Measurements from ENCODE around the gene DGKG.

The DGKG gene

GRCh38 chr3:186219211-186219638 lies 142.8 kb downstream of the DGKG start:
- Histone ChIP-seq H3K27me3 (ENCODE audit: insufficient read depth, low read length) (no peaks in the 10 kb centered on the region), H3K9ac (ENCODE audit: low read depth, low read length) (no peak overlapping the region), H3K36me3 (ENCODE audit: insufficient read depth, low read length) (no peaks in the 10 kb centered on the region), H3K4me1 (ENCODE audit: insufficient read depth, low read length) (no peaks in the 10 kb centered on the region), H3K4me3 (ENCODE audit: low read length) (no peak overlapping the region), H3K27ac (ENCODE audit: low read depth, low read length) (no peak overlapping the region), H3K9me3 (ENCODE audit: insufficient read depth, low read depth, low read length) (no peaks in the 10 kb centered on the region)
- WGBS, result 93% methylated on average over 7 of the region's 7 CpGs

GRCh38 chr3:186218421-186218820 lies 143.6 kb downstream of the DGKG start:
- no peak overlapping the region for H3K9ac ChIP-seq (ENCODE audit: low read depth, low read length)
- no peaks in the 10 kb centered on the region for H3K27me3 ChIP-seq (ENCODE audit: insufficient read depth, low read length)
- no peaks in the 10 kb centered on the region for H3K9me3 ChIP-seq (ENCODE audit: insufficient read depth, low read depth, low read length)
- H3K4me3 ChIP-seq (ENCODE audit: low read length), result no peak overlapping the region
- H3K27ac ChIP-seq (ENCODE audit: low read depth, low read length), result no peak overlapping the region
- H3K4me1 ChIP-seq (ENCODE audit: insufficient read depth, low read length), result no peaks in the 10 kb centered on the region
- 89% methylated on average over 8 of the region's 8 CpGs for WGBS
- no peaks in the 10 kb centered on the region for H3K36me3 ChIP-seq (ENCODE audit: insufficient read depth, low read length)

GRCh38 chr3:186217820-186218164 lies 144.2 kb downstream of the DGKG start:
- H3K4me3 ChIP-seq (ENCODE audit: low read length), result no peak overlapping the region
- 100% methylated on average over 1 of the region's 1 CpG for WGBS
- no peaks in the 10 kb centered on the region for H3K9me3 ChIP-seq (ENCODE audit: insufficient read depth, low read depth, low read length)
- no peaks in the 10 kb centered on the region for H3K36me3 ChIP-seq (ENCODE audit: insufficient read depth, low read length)
- no peak overlapping the region for H3K9ac ChIP-seq (ENCODE audit: low read depth, low read length)
- H3K27me3 ChIP-seq (ENCODE audit: insufficient read depth, low read length), result no peaks in the 10 kb centered on the region
- no peaks in the 10 kb centered on the region for H3K4me1 ChIP-seq (ENCODE audit: insufficient read depth, low read length)
- H3K27ac ChIP-seq (ENCODE audit: low read depth, low read length), result no peak overlapping the region

- H3K9ac ChIP-seq (ENCODE audit: low read depth, low read length), result no peak overlapping the region
- no peaks in the 10 kb centered on the region for H3K9me3 ChIP-seq (ENCODE audit: insufficient read depth, low read depth, low read length)
- H3K27me3 ChIP-seq (ENCODE audit: insufficient read depth, low read length), result no peaks in the 10 kb centered on the region
- WGBS, result 90% methylated on average over 4 of the region's 4 CpGs
- H3K36me3 ChIP-seq (ENCODE audit: insufficient read depth, low read length), result no peaks in the 10 kb centered on the region
- H3K4me3 ChIP-seq (ENCODE audit: low read length), result no peak overlapping the region
- no peaks in the 10 kb centered on the region for H3K4me1 ChIP-seq (ENCODE audit: insufficient read depth, low read length)
- H3K27ac ChIP-seq (ENCODE audit: low read depth, low read length), result no peak overlapping the region
Measured at GRCh38 chr3:186216900-186217819, 144.9 kb downstream of the DGKG start.

- H3K9me3 ChIP-seq (ENCODE audit: insufficient read depth, low read depth, low read length), result no peaks in the 10 kb centered on the region
- no peak overlapping the region for H3K4me3 ChIP-seq (ENCODE audit: low read length)
- no peaks in the 10 kb centered on the region for H3K36me3 ChIP-seq (ENCODE audit: insufficient read depth, low read length)
- 100% methylated on average over 2 of the region's 2 CpGs for WGBS
- H3K4me1 ChIP-seq (ENCODE audit: insufficient read depth, low read length), result peaks cover 11% of the 10 kb centered on the region
- no peaks in the 10 kb centered on the region for H3K27me3 ChIP-seq (ENCODE audit: insufficient read depth, low read length)
- H3K9ac ChIP-seq (ENCODE audit: low read depth, low read length), result no peak overlapping the region
- no peak overlapping the region for H3K27ac ChIP-seq (ENCODE audit: low read depth, low read length)
Measured at GRCh38 chr3:186214670-186215069, 147.4 kb downstream of the DGKG start.

GRCh38 chr3:186213946-186214345 lies 148.1 kb downstream of the DGKG start:
- Histone ChIP-seq H3K27me3 (ENCODE audit: insufficient read depth, low read length) (no peaks in the 10 kb centered on the region), H3K4me1 (ENCODE audit: insufficient read depth, low read length) (peaks cover 11% of the 10 kb centered on the region), H3K9me3 (ENCODE audit: insufficient read depth, low read depth, low read length) (no peaks in the 10 kb centered on the region), H3K9ac (ENCODE audit: low read depth, low read length) (no peak overlapping the region), H3K27ac (ENCODE audit: low read depth, low read length) (no peak overlapping the region), H3K4me3 (ENCODE audit: low read length) (no peak overlapping the region), H3K36me3 (ENCODE audit: insufficient read depth, low read length) (no peaks in the 10 kb centered on the region)
- WGBS, result 92% methylated on average over 4 of the region's 4 CpGs

- no peak overlapping the region for H3K4me3 ChIP-seq (ENCODE audit: low read length)
- WGBS, result 92% methylated on average over 2 of the region's 3 CpGs
- peaks cover 14% of the 10 kb centered on the region for H3K4me1 ChIP-seq (ENCODE audit: insufficient read depth, low read length)
- no peaks in the 10 kb centered on the region for H3K36me3 ChIP-seq (ENCODE audit: insufficient read depth, low read length)
- no peak overlapping the region for H3K9ac ChIP-seq (ENCODE audit: low read depth, low read length)
- no peak overlapping the region for H3K27ac ChIP-seq (ENCODE audit: low read depth, low read length)
- no peaks in the 10 kb centered on the region for H3K9me3 ChIP-seq (ENCODE audit: insufficient read depth, low read depth, low read length)
- no peaks in the 10 kb centered on the region for H3K27me3 ChIP-seq (ENCODE audit: insufficient read depth, low read length)
Measured at GRCh38 chr3:186212611-186213010, 149.4 kb downstream of the DGKG start.

- Histone ChIP-seq H3K9me3 (ENCODE audit: insufficient read depth, low read depth, low read length) (no peaks in the 10 kb centered on the region), H3K27me3 (ENCODE audit: insufficient read depth, low read length) (no peaks in the 10 kb centered on the region), H3K4me3 (ENCODE audit: low read length) (no peak overlapping the region), H3K4me1 (ENCODE audit: insufficient read depth, low read length) (peaks cover 14% of the 10 kb centered on the region), H3K27ac (ENCODE audit: low read depth, low read length) (no peak overlapping the region), H3K36me3 (ENCODE audit: insufficient read depth, low read length) (no peaks in the 10 kb centered on the region), H3K9ac (ENCODE audit: low read depth, low read length) (no peak overlapping the region)
- WGBS, result 94% methylated on average over 9 of the region's 9 CpGs
Measured at GRCh38 chr3:186210852-186211500, 151.1 kb downstream of the DGKG start.

GRCh38 chr3:186209810-186210752 lies 152.0 kb downstream of the DGKG start:
- H3K27me3 ChIP-seq (ENCODE audit: insufficient read depth, low read length), result no peaks in the 10 kb centered on the region
- H3K4me3 ChIP-seq (ENCODE audit: low read length), result no peak overlapping the region
- no peak overlapping the region for H3K27ac ChIP-seq (ENCODE audit: low read depth, low read length)

GRCh38 chr3:186208296-186208989 lies 153.6 kb downstream of the DGKG start:
- Histone ChIP-seq H3K27ac (ENCODE audit: low read depth, low read length) (no peak overlapping the region), H3K9ac (ENCODE audit: low read depth, low read length) (no peak overlapping the region), H3K4me1 (ENCODE audit: insufficient read depth, low read length) (peaks cover 14% of the 10 kb centered on the region), H3K9me3 (ENCODE audit: insufficient read depth, low read depth, low read length) (no peaks in the 10 kb centered on the region), H3K27me3 (ENCODE audit: insufficient read depth, low read length) (peaks cover 1% of the 10 kb centered on the region; the same call in 1 of the 2 replicates), H3K4me3 (ENCODE audit: low read length) (no peak overlapping the region), H3K36me3 (ENCODE audit: insufficient read depth, low read length) (no peaks in the 10 kb centered on the region)
- WGBS, result 90% methylated on average over 8 of the region's 8 CpGs

More at GRCh38 chr3:186209810-186210752, 152.0 kb downstream of the DGKG start:
- Histone ChIP-seq H3K9me3 (ENCODE audit: insufficient read depth, low read depth, low read length) (no peaks in the 10 kb centered on the region), H3K4me1 (ENCODE audit: insufficient read depth, low read length) (peaks cover 14% of the 10 kb centered on the region), H3K36me3 (ENCODE audit: insufficient read depth, low read length) (no peaks in the 10 kb centered on the region), H3K9ac (ENCODE audit: low read depth, low read length) (no peak overlapping the region)
- WGBS, result 36% methylated on average over 20 of the region's 20 CpGs

Data from HUES64 (cell line).